Activated CD4-positive, CD25-positive, alpha-beta regulatory T cell treated with anti-CD3 and anti-CD28 coated beads, Interleukin-2, amount 50 U/mL, for 24 hours (primary cell): Measurements from ENCODE around the gene INTS7.

Source experiments
- ATAC-seq, 2 donors: fragments of 150-1000 bp; cut with Tn5 transposase; one replicate each; pipeline ENCODE4 v1.10.0; 2021; ENCODE audit warnings: mild to moderate bottlenecking in 1 of 2, moderate library complexity in 1 of 2

Gene INTS7

DNA sequence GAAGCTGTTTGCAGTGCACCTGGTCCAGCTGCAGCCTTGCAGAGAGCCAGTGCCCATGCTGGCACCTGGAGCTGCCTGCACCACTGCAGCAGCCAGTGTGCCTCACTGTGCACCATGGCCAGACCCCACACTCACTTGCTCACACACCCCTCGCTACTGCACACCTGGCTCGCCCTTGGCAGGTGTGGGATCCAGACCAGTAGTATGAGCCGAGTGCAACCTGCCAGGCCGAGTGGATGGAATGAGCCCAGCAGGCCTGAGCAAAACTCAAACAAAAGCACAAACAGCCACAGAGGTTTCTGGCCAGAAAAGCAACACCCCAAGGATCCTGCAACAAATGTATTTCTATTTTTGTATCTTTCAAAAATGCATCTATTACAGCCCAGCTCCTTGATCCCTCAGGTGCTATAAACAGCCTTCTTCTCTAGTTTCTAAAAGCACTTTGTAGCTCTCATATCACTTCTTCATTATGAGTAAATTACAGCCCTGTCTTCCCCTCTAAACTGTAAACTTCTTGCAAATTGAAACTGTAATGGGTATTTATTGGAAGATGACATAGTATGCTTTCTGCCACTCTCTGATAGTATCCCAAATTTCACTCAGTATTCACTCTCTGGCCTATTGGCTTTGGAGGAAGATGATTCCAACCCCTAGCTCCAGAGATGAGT lies 132.6 kb downstream of the INTS7 start:
- ATAC-seq = no peak

DNA sequence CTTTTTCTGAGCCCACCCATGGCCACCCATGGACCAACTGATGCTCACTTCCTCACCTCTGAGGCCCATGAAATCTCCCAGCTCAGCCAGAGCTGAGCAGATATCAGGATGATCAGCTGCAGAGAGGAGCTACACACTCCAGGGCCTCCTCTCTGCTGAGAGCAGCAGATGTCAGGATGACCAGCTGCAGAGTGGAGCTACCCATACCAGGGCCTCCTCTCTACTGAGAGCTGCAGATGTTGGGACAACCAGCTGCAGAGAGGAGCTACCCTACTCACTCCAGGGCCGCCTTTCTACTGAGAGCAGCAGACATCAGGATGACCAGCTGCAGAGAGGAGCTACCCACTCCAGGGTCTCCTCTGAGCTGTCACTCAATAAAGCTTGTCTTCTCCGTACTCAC lies 133.4 kb downstream of the INTS7 start:
- no peak for ATAC-seq

DNA sequence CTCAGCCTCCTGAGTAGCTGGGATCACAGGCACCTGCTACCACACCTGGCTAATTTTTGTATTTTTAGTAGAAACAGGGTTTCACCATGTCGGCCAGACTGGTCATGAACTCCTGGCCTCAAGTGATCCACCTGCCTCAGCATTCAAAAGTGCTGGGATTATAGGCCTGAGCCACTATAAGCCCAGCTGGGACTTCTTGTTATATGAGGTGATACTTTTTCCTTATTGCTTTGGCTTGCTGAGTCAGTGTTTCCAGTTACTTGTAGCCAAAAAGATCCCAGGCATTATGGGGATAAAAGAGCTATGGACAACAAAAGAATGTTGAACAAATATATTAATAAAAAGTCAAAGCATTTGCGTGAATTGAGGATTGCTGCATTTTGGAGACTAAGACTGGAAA lies 134.9 kb downstream of the INTS7 start:
- no peak for ATAC-seq

DNA sequence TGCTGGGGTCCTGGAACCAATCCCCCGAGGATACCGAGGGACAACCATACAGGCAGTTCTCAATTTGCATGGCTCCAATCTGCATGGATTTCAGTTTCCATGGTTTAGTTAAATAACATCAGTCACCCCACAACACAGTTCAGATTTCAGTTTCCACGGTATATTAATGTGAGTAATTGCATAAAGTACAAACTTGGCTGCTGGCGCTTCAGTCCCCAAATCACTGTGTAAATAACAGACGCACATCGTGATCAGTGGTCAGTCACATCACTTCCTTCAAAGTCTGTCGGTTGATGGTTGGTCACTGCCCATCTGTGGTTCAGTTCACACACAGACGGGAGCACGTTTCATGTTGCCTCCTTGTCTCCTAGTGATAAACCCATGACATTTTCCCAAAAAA lies 138.4 kb downstream of the INTS7 start:
- no peak for ATAC-seq

DNA sequence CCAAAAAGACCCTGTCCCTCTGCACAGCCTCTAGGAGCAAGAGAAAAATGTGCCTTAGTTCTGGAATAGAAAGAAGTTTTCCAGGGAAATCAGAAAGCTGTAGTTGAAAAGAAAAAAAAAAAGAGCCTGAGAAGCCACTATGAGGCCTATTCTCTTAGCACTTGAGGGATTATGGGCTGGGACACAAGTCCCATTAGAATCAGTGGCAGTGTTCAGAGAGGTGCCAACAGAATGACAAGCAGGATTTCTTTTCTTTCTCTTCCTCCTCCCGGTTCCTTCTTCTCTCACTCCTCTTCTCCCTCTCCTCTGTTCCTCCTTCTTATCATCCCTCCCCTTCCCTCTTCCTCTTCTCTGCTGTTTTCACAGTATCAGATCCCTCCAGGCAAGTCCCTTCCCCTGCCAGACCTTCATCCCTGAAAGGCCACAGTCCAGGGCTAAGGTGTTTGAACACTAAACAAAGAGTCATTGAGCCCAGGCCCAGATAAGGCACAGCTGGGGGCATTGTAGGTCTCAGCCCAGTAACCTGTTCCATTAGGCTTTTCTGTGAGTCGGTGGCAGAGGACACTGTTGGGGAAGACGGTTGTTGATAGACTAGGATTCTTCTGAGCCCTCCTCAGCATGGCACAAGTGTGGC lies 140.1 kb downstream of the INTS7 start:
- ATAC-seq = no peak

DNA sequence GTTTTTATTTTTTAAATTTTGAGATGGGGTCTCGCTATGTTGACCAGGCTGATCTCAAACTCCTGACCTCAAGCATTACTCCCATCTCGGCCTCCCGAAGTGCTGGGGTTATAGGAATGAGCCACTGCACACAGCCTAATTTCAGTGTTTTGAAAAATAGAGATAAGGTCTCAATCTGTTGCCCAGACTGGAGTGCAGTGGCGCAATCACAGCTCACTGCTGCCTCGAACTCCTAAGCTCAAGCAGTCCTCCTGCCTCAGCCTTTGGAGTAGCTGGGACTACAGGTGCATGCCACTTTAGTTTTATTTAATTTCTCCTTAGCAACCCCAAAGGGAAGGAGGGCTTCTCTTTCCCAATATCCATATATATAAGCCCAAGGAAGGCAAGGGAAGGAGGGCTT lies 141.0 kb downstream of the INTS7 start:
- ATAC-seq = no peak

DNA sequence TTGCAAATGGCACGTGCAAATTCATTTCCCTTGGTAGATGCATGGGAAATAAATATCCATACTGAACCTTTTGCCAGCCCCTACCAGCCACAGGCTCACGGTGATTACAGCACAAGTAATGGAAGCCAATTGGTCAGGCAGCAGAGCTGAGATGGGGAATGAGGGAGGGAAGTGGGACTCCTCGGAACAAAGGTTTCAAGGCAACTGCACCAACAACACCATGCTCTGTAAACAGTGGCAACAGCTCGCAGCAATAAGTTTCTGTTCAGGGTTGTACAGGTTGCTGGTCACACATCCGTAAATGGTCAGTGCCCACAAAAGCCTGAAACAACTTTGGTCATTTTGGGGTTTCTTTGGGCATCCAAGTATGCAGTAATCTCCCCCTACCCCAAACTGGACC lies 142.1 kb downstream of the INTS7 start:
- no peak for ATAC-seq

DNA sequence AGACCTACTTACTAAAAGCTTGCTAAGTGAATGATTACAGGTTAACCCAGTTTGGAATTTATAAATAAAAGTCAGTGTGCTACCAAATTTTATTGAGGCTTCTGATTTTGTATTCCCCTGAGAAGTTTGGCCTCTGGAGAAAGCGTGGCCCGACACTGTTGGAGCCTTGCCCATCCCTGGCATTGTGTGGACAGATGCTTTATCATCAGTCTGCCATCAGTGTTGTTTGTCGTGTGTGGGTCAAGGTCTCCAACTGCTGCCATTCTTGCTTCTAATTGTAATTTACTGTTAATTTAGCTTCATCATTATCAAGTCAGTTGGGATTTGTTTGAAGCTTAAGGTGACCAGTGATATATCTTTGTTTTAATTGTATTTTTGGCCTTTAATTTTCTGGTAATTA lies 142.8 kb downstream of the INTS7 start:
- no peak for ATAC-seq

DNA sequence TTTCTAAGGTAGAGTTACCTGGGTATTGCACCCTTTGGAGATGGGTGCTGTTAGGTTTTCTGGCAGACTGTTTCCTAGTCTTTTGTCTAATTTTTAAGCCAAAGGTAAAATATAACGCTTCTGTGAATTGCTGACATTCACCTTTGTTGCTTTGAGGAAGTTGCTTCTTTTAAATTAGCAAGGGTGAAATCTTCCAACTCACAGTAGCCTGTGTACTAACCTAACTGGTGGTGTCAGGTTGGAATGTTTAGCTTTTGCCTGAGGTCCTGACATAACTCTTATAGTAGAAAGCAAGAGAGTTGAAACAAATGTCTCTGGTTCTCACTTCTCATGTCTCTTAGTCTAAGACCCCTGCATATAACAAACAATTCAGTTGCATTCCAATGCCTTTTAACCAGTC lies 143.6 kb downstream of the INTS7 start:
- ATAC-seq = no peak
